Eye (tissue), 1 donor: Measurements from ENCODE around the gene FGFBP1.
"Not testable (repeated sequence)": the region's sequence is repeated elsewhere in the genome, so short reads cannot be mapped to it uniquely, and the experiment has no call there.

ENCODE experiments used
- DNase-seq: peaks from one replicate; pipeline ENCODE4 v3.0.0-alpha.2; 2015

Gene FGFBP1

DNA sequence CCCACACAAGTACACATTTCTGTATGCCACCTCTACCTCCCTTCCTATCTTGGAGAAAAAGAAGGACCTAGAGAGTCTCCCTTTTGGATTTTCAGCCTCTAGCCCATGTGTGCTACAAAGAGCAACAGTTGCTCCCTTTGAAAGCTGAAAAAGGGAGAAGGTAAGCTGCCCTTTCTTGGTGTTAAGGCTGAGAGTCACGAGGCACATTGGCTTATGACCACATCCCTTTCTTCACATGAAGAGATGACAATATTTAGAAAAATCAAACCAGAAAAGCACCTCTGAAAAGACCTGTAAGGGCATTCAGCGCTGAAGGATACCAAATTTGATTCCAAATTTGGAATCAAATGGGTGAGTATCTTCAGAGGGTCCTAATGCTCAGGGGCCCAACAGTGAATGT is 6.4 kb upstream of the FGFBP1 start:
- DNase-seq = no peak

DNA sequence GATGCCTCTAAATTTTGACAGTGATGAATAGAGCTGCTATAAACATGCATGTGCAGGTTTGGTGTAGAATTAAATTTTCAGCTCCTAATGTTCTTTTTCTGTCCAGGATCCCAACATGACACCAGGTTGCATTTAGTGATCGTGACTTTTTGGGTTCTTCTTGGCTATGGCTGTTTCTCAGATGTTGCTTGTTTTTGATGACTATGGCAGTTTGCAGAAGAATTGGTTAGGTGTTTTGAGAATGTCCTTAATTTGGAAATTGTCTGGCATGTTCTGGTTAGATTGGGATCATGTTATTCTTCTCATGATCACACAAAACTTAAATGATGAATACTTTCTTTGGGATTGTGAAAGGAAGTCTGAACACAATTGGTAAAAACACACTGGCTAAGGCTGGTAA is 3.7 kb upstream of the FGFBP1 start:
- no peak for DNase-seq

DNA sequence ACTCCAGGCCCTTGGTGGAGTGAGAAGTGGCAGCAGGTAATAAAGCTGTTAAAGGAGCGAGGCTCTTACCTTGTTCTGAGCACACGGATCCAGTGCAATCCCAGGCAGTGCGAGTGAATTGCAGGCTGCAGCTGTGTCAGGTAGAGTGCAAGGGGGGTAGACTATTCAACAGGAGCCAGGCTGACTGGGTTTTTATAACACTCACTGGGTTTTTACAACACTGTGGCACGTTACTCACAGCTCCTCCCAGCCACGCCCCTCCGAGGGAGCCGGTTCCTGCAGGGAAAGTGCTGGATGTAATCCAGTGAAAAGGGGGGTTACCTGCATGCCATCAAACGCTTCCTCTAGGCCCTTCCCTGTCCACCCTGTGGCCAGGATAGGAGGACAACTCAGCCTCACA is 358 bp downstream of the FGFBP1 start:
- DNase-seq = no peak

DNA sequence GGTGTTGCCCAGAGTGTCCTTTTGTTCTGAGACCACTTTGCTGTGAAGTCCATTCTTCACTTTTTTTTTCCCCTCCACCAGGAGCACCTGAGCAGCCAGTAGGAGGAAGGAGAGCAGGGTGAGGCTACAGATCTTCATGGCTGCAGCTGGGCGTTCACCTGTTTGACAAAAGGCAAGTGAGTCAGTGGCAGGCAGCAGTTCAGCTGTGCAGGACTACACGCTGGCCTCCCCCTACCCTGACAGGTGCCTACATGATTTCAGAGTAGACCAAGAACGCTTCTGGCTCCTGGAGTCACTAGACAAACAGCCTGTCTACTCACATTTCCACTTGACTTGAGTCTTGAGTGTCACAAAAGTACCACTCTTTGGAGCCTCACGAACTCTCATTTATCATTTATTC is 2.0 kb downstream of the FGFBP1 start:
- no peak for DNase-seq

DNA sequence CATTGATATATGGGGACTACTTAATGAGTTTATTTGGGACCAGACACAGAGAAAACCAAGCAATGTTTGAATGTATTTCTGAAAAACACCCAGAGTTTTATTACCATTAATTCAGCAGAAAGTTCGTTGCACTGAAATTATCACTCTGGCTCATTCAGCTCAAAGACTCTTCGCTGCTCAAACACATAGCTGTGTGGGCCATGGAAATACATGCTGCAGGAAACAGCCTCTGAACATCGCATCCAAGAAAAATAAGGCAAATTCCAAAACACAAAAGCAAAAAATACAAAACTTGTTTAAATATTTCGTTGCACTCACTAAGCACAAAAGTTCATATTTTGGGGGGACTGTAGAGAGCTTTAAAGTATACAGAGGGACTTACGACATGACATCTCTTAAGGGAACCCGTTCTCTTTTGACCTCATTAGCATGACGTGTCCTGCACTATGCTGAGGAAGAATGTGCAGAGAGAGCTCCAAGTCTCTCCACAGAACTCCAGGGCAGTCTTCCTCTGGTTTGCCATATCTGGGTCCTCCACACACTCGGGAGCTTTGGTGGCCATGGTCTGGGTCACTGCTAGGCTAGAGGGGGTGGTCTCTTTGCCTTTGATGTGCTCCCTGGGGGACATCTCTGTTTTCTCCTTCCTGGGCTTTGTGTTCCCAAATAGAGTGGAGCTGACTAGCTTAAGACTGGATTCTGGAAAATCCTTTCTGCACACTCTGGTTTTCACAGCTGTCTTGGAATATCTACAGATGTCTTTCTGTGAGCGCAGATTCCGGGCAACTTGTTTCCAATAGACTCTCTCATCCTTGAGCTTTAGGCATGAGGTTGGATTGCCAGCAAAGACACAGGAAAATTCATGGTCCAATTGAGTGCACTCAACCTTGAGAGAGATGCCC is 2.8 kb downstream of the FGFBP1 start:
- no peak for DNase-seq

DNA sequence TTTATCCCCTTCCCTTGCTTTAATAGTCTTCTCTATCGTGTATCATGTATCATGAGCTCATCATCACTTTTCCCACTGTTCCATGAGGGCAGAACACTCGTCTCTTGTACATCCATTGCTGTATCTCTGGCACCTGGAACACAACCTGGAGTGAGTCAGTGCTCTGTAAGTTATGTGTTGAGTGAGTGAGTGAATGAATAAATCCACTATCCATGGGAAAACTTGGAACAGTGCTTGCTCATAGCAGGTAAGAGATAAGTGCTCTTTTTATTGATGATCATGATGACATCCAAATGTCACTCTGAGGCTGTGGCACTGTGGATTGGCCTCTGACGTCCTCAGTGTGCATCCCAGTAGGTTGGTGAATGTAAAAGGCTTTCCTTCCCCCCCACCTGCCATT is 4.3 kb downstream of the FGFBP1 start:
- no peak for DNase-seq

DNA sequence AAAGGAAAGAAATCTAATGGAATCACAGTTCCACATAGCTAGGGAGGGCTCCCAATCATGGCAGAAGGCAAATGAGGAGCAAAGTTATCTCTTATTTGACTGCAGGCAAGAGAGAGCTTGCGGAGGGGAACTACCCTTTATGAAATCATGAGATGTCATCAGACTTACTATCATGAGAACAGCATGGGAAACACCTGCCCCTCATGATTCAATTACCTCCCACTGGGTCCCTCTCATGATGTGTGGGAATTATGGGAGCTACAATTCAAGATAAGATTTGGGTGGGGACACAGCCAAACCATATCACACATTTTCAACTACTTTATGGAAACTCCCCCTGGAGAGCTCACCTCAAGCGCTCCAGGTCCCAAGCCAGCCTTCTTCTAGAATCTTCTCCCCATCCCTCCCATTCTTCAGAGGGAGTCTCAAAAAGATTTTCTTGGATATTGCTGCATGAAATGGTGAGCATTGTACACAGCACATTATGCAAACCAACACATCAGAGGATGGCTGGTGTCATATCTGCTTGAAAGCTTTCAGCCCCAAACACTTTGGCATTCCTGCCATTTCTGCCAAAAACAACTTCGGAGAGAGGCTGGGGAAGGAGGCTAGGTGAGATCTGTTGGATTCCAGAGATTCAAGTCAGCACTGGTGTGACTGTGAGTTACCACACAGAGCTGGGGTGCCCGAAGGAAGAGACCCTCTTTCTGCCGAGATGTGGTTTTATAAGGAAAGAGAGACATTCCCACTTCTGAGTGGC is 6.9 kb downstream of the FGFBP1 start:
- no peak for DNase-seq

DNA sequence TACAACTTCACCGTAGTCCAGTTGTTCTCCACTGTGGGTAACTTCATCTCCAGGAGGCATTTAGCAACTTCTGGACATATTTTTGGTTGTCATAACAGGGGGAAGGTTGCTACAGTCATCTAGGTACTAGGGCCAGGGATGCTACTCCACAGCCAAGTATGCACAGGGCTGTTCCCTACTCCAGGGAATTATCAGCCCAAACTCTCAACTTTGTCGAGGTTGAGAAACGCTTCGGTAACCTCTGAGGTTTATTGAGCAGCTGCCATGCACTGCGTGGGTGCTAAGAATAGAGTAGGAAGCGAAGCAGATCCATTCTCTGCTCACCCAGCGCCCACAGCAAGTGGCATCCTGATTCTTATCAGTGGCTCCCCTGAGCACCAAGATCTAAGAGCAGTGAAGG is 8.2 kb downstream of the FGFBP1 start:
- no peak for DNase-seq

DNA sequence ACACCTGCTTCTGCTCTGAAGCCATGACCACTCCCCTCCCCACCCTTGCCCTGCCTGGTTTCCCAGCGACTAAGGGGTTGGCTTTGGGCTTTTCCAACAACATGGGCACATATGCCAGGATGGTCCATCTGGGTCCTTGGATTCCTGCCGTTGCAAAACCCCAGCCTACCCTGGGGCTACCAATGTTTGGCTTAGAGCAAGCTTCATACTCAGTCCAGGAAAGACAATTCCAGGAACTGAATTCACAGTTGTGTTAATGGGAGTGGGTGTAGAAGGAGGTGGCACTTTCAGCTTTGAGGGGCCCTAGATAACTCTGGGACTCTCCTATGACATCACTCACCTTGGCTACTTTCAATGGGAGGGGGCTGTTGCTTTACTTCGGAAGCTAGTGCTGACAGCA is 9.0 kb downstream of the FGFBP1 start:
- DNase-seq = no peak

DNA sequence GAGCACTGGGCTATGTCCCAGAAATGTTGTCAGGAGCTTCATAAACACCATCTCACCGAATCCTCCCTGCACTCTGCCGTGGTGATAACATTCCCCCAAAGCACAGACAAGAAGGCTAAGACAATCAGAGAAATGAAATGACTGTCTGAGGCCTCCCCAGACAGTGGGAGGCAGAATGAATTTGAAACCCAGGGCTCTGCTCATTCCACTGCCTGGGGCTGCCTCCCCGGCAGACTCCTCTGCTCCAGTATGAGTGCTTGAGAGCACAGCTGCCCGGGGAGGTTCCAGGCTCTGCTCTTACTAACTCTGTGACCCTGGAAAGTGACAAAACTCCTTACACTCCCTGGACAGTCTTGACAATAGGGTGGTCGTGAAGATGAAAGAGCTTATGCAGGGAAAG is 9.7 kb downstream of the FGFBP1 start:
- no peak for DNase-seq

DNA sequence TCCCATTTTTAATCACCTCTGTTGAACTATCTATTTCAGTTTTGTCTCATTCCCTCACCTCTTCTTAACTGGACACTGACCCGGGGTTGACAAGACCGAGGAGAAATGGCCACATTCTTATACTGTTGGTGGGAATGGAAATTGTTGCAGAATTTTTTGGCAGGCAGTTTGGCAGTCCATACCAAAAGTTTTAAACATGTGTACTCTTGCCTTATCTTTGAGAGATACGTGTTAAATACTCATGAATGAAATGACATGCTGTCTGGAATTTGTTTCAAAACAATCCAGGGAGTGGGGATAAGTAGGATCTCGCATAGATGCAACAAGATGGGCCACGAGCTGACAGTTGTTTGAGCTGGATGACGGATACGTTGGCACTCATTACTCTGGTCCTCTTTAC is 12.1 kb downstream of the FGFBP1 start:
- DNase-seq = no peak

DNA sequence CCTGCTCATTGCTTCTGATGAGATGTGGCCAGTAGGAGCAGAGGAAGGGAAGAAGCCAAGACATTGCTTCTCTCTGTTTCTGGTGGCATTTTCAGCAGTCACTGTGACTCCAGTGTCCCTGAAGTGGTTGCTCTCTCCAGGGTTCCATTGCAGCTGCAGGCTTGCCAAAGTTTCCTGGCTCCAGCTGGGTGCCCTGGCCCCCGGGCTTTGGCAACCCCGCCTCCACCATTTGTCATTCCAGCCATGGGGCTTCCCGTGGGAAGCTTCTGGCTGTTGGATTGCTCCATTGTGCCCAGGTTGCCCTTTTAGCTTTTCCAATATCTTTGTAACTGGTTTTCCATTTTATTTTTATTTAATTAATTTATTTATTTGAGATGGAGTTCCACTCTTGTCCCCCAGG is 12.7 kb downstream of the FGFBP1 start:
- no peak for DNase-seq

DNA sequence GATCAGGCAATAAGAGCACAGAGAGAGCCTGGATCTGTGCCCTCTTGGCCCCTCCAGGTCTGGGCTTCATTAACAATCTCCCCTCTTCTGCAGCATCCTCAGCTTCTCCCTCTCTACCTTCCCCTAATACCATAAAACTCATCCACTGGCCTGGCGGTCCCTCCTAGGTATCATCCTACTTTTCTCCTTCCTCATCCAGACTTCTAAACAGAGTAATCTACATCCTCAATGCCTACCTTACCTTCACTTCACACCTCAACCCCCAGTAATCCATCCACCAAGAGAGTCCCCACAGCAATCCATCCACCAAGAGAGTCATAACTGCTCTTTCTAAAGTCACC is 17.0 kb downstream of the FGFBP1 start:
- DNase-seq = no peak

DNA sequence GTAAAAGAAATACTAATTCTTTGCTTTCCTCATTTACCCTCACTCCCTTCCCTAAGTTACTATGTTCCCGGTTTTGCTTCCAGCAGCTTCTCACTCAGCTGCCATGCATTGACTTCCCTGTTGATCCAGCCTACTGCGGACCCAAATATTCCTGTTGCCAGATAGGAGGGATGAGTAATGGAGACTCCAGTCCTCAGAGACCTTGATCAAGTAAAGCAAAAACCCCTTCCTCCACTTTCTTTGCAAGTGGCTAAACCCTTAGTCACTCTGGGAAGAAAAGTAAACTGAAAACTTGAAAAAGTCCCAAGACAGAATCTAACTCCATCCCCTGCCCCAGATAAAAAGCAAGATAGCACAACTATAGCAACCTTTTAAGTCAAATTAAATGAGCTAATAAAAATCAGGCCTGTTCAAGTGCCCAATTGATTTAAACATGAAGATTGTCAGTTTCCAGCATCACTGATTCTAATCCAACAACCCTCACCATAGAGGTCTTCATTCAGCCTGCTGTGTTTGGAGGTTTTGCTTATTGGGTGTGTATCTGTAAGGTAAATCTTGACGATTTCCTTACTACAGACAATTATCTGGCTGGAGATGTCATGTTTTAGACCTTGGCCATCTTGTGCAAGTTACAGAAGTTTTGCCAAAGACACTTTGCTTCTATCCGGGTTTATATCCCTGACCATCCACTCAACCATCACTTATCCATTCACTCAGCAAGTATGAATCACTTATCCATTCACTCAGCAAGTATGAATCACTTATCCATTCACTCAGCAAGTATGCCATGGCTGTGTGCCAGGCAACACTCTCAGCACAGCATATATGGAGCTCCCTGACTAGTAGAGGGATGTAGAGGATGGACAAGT is 17.6 kb downstream of the FGFBP1 start:
- DNase-seq = no peak

DNA sequence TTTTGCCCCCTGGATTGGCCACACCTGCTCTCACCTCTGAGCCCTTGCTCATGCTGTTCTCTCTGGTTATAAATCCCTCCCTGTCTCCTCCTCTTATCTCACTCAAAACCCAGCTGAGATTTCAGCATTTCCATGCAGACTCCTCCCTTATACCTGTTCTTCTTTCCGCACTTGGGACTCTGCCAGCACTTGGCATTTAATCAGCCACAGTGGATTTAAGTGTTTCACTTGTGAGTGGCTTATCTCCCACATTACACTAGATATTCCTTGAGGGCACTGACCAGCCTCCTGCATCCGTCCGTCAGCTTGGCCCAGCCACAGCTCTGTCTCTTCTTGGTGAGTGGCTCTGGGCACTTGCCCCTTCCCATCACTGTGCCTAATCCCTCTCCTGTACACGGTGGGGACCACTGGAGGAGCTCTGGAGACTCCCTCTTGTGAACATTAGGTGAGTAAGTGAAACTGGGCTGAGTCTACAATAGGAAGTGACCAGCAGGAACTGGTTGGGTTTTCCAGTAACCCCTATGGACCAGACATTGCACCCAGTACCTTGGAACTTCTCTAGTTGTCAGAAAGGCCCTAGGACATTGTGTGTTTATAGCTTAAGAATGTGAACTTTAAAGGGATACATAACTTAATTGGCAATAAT is 19.9 kb downstream of the FGFBP1 start:
- DNase-seq = no peak

DNA sequence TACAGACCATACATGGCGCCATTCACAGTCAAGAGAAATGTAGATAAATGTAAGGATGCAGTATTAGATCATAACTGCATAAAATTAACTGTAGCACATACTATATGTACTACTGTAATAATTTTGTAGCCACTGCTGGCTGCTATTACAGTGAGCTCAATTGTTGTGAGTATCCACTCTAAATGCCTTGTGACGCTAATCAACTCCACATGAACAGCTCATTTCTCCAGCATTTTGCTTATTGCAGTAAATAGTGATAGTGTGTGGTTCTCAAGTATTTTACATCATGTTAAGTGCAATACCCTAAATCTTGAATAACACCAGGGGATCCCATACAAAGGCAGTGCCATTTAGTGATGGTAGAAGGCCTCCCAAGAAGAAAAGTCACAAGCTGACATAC is 21.2 kb downstream of the FGFBP1 start:
- peak; percentile 35 for DNase-seq

DNA sequence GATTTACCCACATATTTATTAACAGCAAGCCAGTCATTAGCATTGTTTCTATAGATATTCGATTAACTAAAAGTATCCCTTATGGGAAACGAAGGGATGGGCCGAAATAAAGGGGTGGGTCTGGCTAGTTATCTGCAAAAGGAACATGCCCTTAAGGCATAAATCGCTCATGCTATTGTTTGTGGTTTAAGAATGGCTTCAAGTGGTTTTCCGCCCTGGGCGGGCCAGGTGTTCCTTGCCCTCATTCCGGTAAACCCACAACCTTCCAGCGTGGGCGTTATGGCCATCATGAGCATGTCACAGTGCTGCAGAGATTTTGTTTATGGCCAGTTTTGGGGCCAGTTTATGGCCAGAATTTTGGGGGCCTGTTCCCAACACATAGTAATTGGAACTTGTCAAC is 22.2 kb downstream of the FGFBP1 start:
- DNase-seq = not testable (repeated sequence)

DNA sequence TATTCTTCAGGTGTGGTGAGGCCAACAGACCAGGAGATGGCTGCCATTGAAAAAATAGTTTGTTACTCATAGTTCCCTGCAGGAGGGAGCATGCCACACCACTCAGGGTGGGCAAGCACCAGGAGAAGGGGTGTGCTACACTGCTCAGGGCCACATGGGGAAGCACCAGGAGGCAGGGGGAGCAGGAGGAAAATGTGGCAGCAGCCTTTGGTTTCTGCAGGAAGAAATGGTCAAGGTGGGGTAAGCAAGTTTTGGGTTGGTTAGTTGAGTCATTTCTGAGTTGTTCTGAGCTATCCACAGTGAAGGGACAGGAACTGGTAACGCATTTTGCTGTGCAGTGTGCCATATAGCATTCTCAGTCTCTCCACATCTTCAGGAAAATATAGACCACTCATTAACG is 23.8 kb downstream of the FGFBP1 start:
- no peak for DNase-seq

DNA sequence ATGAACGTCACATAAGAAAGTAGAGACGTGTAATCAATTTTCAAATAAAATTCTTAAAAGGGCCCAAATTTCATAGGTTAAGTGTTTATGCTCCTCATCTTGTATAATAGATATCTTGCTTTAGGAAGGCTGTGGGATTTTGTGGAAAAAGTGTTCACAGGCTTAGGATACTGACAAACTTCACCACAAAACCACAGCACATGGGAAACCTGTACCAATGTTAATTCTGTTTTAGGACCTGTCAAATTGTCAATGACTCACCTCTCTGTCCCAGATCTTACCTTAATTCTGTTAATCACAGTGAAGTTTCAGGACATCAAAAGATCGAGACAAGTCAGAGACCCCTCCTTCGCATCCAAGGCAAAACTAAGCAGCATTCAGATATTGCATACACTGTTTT is 24.2 kb downstream of the FGFBP1 start:
- no peak for DNase-seq

DNA sequence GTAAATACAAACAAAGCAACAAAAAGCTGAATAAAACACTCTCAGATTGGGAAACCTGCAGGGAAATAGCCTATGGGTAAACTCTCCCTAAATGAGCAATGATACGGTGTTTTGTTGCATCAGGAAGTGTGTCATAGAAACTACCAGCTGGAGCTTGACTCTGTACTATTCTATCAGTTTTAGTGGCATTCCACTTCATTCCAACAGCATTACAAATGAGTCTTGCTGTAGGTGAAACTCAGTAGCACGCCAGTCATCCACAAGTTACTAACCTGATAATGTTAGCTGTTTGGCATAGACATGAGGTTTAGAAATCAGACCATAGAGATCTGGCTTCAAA is 24.9 kb downstream of the FGFBP1 start:
- no peak for DNase-seq

DNA sequence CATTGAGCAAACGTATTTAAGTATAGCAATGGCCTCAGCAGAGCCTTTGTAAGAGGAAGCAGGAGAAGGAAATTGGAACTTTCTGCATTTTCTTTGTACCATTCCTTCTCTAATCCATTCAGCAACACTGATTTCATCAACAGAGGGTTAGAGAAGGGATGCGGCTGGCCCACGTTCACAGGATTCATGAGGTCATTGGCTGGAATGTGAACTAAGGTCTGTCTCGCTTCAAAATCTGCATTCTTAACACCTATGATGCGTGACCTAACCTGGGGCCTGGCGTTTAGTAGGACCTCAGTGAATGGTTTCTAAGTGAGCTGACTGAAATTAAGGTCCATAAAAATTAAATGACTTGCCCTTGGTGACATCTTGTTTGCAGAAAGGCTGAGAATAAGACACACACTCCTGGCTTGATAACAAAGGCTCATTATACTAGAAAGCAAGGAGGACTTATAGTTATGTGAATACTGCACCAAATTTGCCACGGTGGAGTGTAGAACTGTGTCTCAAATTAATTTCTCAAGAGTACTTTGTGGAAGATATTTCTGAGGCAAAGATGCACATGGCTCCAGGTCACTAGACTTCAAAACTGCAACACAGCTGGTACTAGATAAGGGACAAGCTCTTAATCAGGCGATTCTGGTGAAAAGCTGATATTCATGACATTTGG is 25.4 kb downstream of the FGFBP1 start:
- no peak for DNase-seq

DNA sequence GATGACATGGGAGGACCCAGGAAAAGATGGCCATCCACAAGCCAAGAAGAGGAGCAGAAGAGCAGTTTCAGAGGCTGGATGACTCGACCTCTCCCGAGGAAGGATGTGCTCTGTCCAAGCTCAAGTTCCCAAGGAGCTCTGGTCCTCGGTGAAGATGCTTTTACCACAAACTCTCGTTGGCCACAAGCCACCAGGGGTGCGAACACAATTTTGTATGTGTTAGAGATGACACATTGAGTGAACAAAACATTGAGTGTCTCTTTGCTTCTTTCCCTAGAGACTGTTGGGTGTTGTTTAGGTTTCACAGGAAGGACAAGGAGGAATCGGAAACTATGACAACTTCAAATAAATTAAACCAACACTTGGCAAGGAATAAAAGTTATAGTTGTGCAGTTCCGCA is 26.3 kb downstream of the FGFBP1 start:
- no peak for DNase-seq
